MM.1S (cell line): Measurements from ENCODE around the gene KCNA2.

Source experiments
- CTCF ChIP-seq: fragments of 300-600 bp; sonication (generic); IDR thresholded peaks from 2 replicates; pipeline ENCODE4 v1.5.1; 2016; ENCODE audit warnings: antibody characterized with exemption, low read length, mixed read lengths
- EZH2 ChIP-seq: fragments of 300-600 bp; sonication (generic); optimal IDR thresholded peaks from 2 replicates; pipeline ENCODE3; 2017; ENCODE audit warnings: low read depth, mild to moderate bottlenecking, antibody characterized with exemption, low read length, mixed read lengths

- TF ChIP-seq CTCF (no peak), EZH2 (no peak)
These were observed 39.1 kb upstream of the KCNA2 start for GRCh38 chr1:110645211-110645610.
